DND-41 (cell line): Measurements from ENCODE around the gene ABI3BP.

Experiments used
- EZH2 ChIP-seq: IDR thresholded peaks from 3 replicates; pipeline ENCODE4 v1.6.1; 2012; ENCODE audit warnings: borderline replicate concordance, low read depth, mild to moderate bottlenecking, moderate library complexity, low read length, inconsistent platforms; ENCODE audit not compliant: severe bottlenecking
- TF ChIP-seq, protein P1 (sequence below): IDR thresholded peaks from 2 replicates; pipeline ENCODE4 v1.5.1; 2012; ENCODE audit warnings: borderline replicate concordance, low read length, moderate library complexity, mild to moderate bottlenecking; ENCODE audit not compliant: poor library complexity, severe bottlenecking; ENCODE audit errors: extremely low read depth

DNA sequence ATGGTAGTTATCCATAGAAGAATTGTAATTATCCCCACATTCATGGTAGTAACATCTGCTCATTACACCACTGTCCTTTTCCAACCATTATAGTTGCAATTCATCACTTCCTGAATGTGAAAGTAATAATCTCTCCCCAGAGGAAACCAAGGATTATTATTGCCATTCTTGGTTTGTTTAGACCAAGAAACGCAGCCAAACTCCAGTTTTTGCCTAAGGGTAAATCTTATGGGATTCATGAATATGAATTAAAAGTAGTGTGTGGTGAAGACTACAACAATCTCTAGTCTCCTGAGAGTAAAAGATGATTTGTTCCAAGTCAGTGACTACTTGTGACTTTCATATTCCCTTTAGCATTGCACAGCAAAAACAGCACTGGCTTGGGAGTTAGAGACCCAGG, 45.7 kb upstream of the ABI3BP start:
- TF ChIP-seq, protein P1, sequence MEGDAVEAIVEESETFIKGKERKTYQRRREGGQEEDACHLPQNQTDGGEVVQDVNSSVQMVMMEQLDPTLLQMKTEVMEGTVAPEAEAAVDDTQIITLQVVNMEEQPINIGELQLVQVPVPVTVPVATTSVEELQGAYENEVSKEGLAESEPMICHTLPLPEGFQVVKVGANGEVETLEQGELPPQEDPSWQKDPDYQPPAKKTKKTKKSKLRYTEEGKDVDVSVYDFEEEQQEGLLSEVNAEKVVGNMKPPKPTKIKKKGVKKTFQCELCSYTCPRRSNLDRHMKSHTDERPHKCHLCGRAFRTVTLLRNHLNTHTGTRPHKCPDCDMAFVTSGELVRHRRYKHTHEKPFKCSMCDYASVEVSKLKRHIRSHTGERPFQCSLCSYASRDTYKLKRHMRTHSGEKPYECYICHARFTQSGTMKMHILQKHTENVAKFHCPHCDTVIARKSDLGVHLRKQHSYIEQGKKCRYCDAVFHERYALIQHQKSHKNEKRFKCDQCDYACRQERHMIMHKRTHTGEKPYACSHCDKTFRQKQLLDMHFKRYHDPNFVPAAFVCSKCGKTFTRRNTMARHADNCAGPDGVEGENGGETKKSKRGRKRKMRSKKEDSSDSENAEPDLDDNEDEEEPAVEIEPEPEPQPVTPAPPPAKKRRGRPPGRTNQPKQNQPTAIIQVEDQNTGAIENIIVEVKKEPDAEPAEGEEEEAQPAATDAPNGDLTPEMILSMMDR: no peak
- no peak for TF ChIP-seq EZH2
